Stomach (tissue), 4 donors: ENCODE results near the gene ATF5.

Experiments
- EP300 ChIP-seq: sonication (generic); formaldehyde crosslinking; IDR thresholded peaks from one replicate; pipeline ENCODE4 v1.6.1; 2017; ENCODE audit warnings: antibody characterized with exemption
- POLR2A ChIP-seq, 4 donors: fragments of 450-650 bp; IDR thresholded peaks; one replicate each; pipeline ENCODE4 v1.6.1; 2016; ENCODE audit warnings: antibody characterized with exemption in 4 of 4, control low read depth in 2 of 4, mild to moderate bottlenecking in 1 of 4, moderate library complexity in 1 of 4
- TF ChIP-seq, protein P1 (sequence below), 7 experiments: fragments of 450-650 bp in 4 of 7; fragments of 200-600 bp in 3 of 7; sonication (generic) in 3 of 7; IDR thresholded peaks; one replicate each; pipeline ENCODE4 v1.5.1; 2016 to 2019; ENCODE audit warnings: antibody characterized with exemption in 7 of 7, control low read depth in 2 of 7, mild to moderate bottlenecking in 1 of 7

DNA sequence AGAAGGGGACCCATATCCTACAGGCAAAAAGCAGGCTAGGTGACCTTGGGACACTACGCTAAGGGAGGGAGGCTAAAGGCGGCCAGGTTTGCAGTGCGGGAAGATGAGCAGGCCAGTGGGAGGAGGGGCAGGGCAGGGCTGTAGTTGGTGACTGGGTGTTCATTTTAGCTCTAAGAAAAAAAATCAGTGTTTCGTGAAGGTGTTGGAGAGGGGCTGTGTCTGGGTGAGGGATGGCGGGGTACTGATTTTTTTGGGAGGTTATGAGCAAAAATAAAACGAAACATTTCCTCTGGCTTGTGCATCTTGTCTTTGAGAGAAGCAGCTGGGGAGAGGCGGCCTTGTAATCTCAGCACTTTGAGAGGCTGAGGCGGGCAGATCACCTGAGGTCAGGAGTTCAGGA, 4.6 kb downstream of the ATF5 start:
- TF ChIP-seq, protein P1, sequence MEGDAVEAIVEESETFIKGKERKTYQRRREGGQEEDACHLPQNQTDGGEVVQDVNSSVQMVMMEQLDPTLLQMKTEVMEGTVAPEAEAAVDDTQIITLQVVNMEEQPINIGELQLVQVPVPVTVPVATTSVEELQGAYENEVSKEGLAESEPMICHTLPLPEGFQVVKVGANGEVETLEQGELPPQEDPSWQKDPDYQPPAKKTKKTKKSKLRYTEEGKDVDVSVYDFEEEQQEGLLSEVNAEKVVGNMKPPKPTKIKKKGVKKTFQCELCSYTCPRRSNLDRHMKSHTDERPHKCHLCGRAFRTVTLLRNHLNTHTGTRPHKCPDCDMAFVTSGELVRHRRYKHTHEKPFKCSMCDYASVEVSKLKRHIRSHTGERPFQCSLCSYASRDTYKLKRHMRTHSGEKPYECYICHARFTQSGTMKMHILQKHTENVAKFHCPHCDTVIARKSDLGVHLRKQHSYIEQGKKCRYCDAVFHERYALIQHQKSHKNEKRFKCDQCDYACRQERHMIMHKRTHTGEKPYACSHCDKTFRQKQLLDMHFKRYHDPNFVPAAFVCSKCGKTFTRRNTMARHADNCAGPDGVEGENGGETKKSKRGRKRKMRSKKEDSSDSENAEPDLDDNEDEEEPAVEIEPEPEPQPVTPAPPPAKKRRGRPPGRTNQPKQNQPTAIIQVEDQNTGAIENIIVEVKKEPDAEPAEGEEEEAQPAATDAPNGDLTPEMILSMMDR (IDR thresholded peaks at IDR 0.05) = no peak
- no peak for TF ChIP-seq POLR2A (IDR thresholded peaks at IDR 0.05)
- TF ChIP-seq EP300 = no peak
